ENCODE measurements around the gene PIP5K1A. TPM values are rescaled to one million over a fixed set of nuclear protein-coding genes. Genes with fewer than 3 reads are reported as not detected.
"Not testable (repeated sequence)": the region's sequence is repeated elsewhere in the genome, so short reads cannot be mapped to it uniquely, and the experiment has no call there.

Gene PIP5K1A
- total RNA-seq, 1 donor, result 56.4 TPM

GRCh38 chr1:151266821-151267220, 68.5 kb downstream of the PIP5K1A start:
- TF ChIP-seq CTCF (IDR thresholded peaks at IDR 0.05; ENCODE audit: insufficient read depth, low read length), result no peak
- H3K4me3 ChIP-seq (ENCODE audit: low read depth, low read length), result no peak overlapping the region
- DNase-seq (ENCODE audit: low read depth), result no peak

GRCh38 chr1:151267760-151268159, 69.4 kb downstream of the PIP5K1A start:
- no peak overlapping the region for H3K4me3 ChIP-seq (ENCODE audit: low read depth, low read length)
- no peak for DNase-seq (ENCODE audit: low read depth)
- TF ChIP-seq CTCF (IDR thresholded peaks at IDR 0.05; ENCODE audit: insufficient read depth, low read length), result no peak

- DNase-seq (ENCODE audit: low read depth), result no peak
- no peak overlapping the region for H3K4me3 ChIP-seq (ENCODE audit: low read depth, low read length)
- no peak for TF ChIP-seq CTCF (IDR thresholded peaks at IDR 0.05; ENCODE audit: insufficient read depth, low read length)
Measured at GRCh38 chr1:151273924-151274466, 75.6 kb downstream of the PIP5K1A start.

- DNase-seq (ENCODE audit: low read depth), result not testable (repeated sequence)
Measured at GRCh38 chr1:151275341-151275740, 77.0 kb downstream of the PIP5K1A start.

GRCh38 chr1:151277249-151277648, 78.9 kb downstream of the PIP5K1A start:
- DNase-seq (ENCODE audit: low read depth), result no peak
- H3K4me3 ChIP-seq (ENCODE audit: low read depth, low read length), result no peak overlapping the region
- TF ChIP-seq CTCF (IDR thresholded peaks at IDR 0.05; ENCODE audit: insufficient read depth, low read length), result no peak

More at GRCh38 chr1:151275341-151275740, 77.0 kb downstream of the PIP5K1A start:
- H3K4me3 ChIP-seq (ENCODE audit: low read depth, low read length), result not testable (repeated sequence)

- H3K4me3 ChIP-seq (ENCODE audit: low read depth, low read length), result peak overlapping the region; percentile 99
- no peak for TF ChIP-seq CTCF (IDR thresholded peaks at IDR 0.05; ENCODE audit: insufficient read depth, low read length)
- DNase-seq (ENCODE audit: low read depth), result peak; percentile 98
Measured at GRCh38 chr1:151281225-151281968, 83.0 kb downstream of the PIP5K1A start.

GRCh38 chr1:151281969-151282882, 83.9 kb downstream of the PIP5K1A start, which contains the start of gene ZNF687:
Gene ZNF687 (plus strand): TSS chr1:151282299. CDS start chr1:151286292, 3,993 bp downstream.
- peak; percentile 100 for DNase-seq (ENCODE audit: low read depth)
- peak within 1 kb of the TSS; percentile 99 for H3K4me3 ChIP-seq (ENCODE audit: low read depth, low read length)
- no peak for TF ChIP-seq CTCF (IDR thresholded peaks at IDR 0.05; ENCODE audit: insufficient read depth, low read length)
